LNCaP clone FGC (cell line): ENCODE measurements around the gene RB1.
"Not testable (repeated sequence)": the region's sequence is repeated elsewhere in the genome, so short reads cannot be mapped to it uniquely, and the experiment has no call there.

Experiments
- DNase-seq: peaks from one replicate; pipeline ENCODE4 v3.0.0-alpha.2; 2011; ENCODE audit warnings: low read depth
- H3K4me3 ChIP-seq: 2 replicates; pipeline ENCODE4 v1.5.1; 2011; ENCODE audit warnings: mild to moderate bottlenecking, low read depth, low read length, control low read depth
- CTCF ChIP-seq: IDR thresholded peaks from 2 replicates; pipeline ENCODE4 v1.5.1; 2012; ENCODE audit warnings: mild to moderate bottlenecking; ENCODE audit not compliant: control insufficient read depth, insufficient read depth; ENCODE audit errors: extremely low read depth

Gene RB1

GRCh38 chr13:48319531-48320398, 16.2 kb downstream of the RB1 start:
- H3K4me3 ChIP-seq: no peak overlapping the region
- DNase-seq: no peak
- no peak for TF ChIP-seq CTCF

- H3K4me3 ChIP-seq: no peak overlapping the region
- no peak for DNase-seq
- TF ChIP-seq CTCF: no peak
These were observed 16.8 kb downstream of the RB1 start for GRCh38 chr13:48320399-48320790.

GRCh38 chr13:48320891-48321510, 17.4 kb downstream of the RB1 start:
- no peak for DNase-seq
- no peak for TF ChIP-seq CTCF
- no peak overlapping the region for H3K4me3 ChIP-seq

- DNase-seq: no peak
- no peak for TF ChIP-seq CTCF
- H3K4me3 ChIP-seq: no peak overlapping the region
These were observed 18.7 kb downstream of the RB1 start for GRCh38 chr13:48322294-48322693.

- DNase-seq: no peak
- no peak for TF ChIP-seq CTCF
These were observed 30.4 kb downstream of the RB1 start for GRCh38 chr13:48333976-48334375.

GRCh38 chr13:48334534-48335127, 31.1 kb downstream of the RB1 start:
- H3K4me3 ChIP-seq: no peak overlapping the region
- DNase-seq: peak; percentile 18
- peak; percentile 54 for TF ChIP-seq CTCF

More at GRCh38 chr13:48333976-48334375, 30.4 kb downstream of the RB1 start:
- H3K4me3 ChIP-seq: no peak overlapping the region

GRCh38 chr13:48339198-48339597, 35.6 kb downstream of the RB1 start:
- not testable (repeated sequence) for H3K4me3 ChIP-seq, DNase-seq
